Trophoblast cell (in vitro differentiated cells and primary cell): ENCODE results near the gene HCAR3.
A peak's percentile ranks its signal among the peaks of the same experiment; 100 is the strongest.

Experiments
- DNase-seq, 2 donors: peaks; one replicate each; pipeline ENCODE4 v3.0.0-alpha.2; 2016
- H2AFZ ChIP-seq: 2 replicates; pipeline ENCODE4 v1.6.1; 2013; ENCODE audit warnings: low read length, moderate library complexity, mild to moderate bottlenecking; ENCODE audit not compliant: insufficient read depth, poor library complexity
- H2AK5ac ChIP-seq: 2 replicates; pipeline ENCODE4 v1.6.1; 2013; ENCODE audit warnings: mild to moderate bottlenecking, low read length
- H2BK120ac ChIP-seq: 2 replicates; pipeline ENCODE4 v1.6.1; 2013; ENCODE audit warnings: low read length, mild to moderate bottlenecking, moderate library complexity; ENCODE audit not compliant: insufficient read depth, poor library complexity
- H2BK12ac ChIP-seq: 2 replicates; pipeline ENCODE4 v1.6.1; 2013; ENCODE audit warnings: mild to moderate bottlenecking, low read length, moderate library complexity
- H2BK5ac ChIP-seq: 2 replicates; pipeline ENCODE4 v1.6.1; 2013; ENCODE audit warnings: low read length, low read depth, moderate library complexity, mild to moderate bottlenecking; ENCODE audit not compliant: poor library complexity
- H3K14ac ChIP-seq: 2 replicates; pipeline ENCODE4 v1.6.1; 2013; ENCODE audit warnings: mild to moderate bottlenecking, low read length
- H3K18ac ChIP-seq: 2 replicates; pipeline ENCODE4 v1.6.1; 2013; ENCODE audit warnings: mild to moderate bottlenecking, low read length
- H3K23ac ChIP-seq: 2 replicates; pipeline ENCODE4 v1.6.1; 2013; ENCODE audit warnings: low read length
- H3K27ac ChIP-seq: 2 replicates; pipeline ENCODE4 v1.5.1; 2013; ENCODE audit warnings: low read depth, mild to moderate bottlenecking, inconsistent platforms, low read length, moderate library complexity
- H3K27me3 ChIP-seq: 2 replicates; pipeline ENCODE4 v1.6.1; 2013; ENCODE audit warnings: inconsistent platforms, mild to moderate bottlenecking, low read length, moderate library complexity; ENCODE audit not compliant: insufficient read depth
- H3K36me3 ChIP-seq, 2 experiments: 1 replicate in 1 of 2; 2 replicates in 1 of 2; pipeline ENCODE4 v1.6.1; 2013; ENCODE audit warnings: low read length in 2 of 2, mild to moderate bottlenecking in 2 of 2, moderate library complexity in 1 of 2; ENCODE audit not compliant: insufficient read depth in 2 of 2, control insufficient read depth in 1 of 2
- H3K4ac ChIP-seq: 2 replicates; pipeline ENCODE4 v1.6.1; 2013; ENCODE audit warnings: low read depth, mild to moderate bottlenecking, low read length, moderate library complexity
- H3K4me1 ChIP-seq, 2 experiments: 1 replicate in 1 of 2; 2 replicates in 1 of 2; pipeline ENCODE4 v1.6.1; 2013; ENCODE audit warnings: low read length in 2 of 2, mild to moderate bottlenecking in 2 of 2, moderate library complexity in 1 of 2; ENCODE audit not compliant: insufficient read depth in 2 of 2, control insufficient read depth in 1 of 2
- H3K4me2 ChIP-seq: 2 replicates; pipeline ENCODE4 v1.6.1; 2013; ENCODE audit warnings: inconsistent platforms, mild to moderate bottlenecking, low read length, moderate library complexity
- H3K4me3 ChIP-seq: 2 replicates; pipeline ENCODE4 v1.5.1; 2013; ENCODE audit warnings: mild to moderate bottlenecking, low read depth, low read length, inconsistent platforms
- H3K79me1 ChIP-seq: one replicate; pipeline ENCODE4 v1.6.1; 2013; ENCODE audit warnings: low read length
- H3K79me2 ChIP-seq: 2 replicates; pipeline ENCODE4 v1.6.1; 2013; ENCODE audit warnings: low read length, mild to moderate bottlenecking; ENCODE audit not compliant: control insufficient read depth, insufficient read depth, poor library complexity
- H3K9ac ChIP-seq: 2 replicates; pipeline ENCODE4 v1.6.1; 2013; ENCODE audit warnings: mild to moderate bottlenecking, low read length
- H3K9me3 ChIP-seq: 2 replicates; pipeline ENCODE4 v1.6.1; 2013; ENCODE audit warnings: low read depth, mild to moderate bottlenecking, control low read depth, inconsistent platforms, low read length; ENCODE audit not compliant: insufficient read depth
- H4K12ac ChIP-seq: 2 replicates; pipeline ENCODE4 v1.6.1; 2013; ENCODE audit warnings: low read depth, mild to moderate bottlenecking, low read length, moderate library complexity
- H4K8ac ChIP-seq: 2 replicates; pipeline ENCODE4 v1.6.1; 2013; ENCODE audit warnings: low read depth, mild to moderate bottlenecking, low read length, moderate library complexity
- H4K91ac ChIP-seq: one replicate; pipeline ENCODE4 v1.6.1; 2013; ENCODE audit warnings: low read depth, mild to moderate bottlenecking, low read length, moderate library complexity
- WGBS: extraction: QIAGEN DNeasy Blood & Tissue Kit; methylation state at CpG from one replicate; pipeline ENCODE4 v1.1.7; 2013; ENCODE audit warnings: missing lambda C conversion rate; ENCODE audit not compliant: insufficient read length, insufficient coverage; ENCODE audit errors: extremely low coverage; 5-methylcytosine and 5-hydroxymethylcytosine counted together

The HCAR3 gene

GRCh38 chr12:122672515-122672914 lies 44.1 kb downstream of the HCAR3 start:
- H3K4me3 ChIP-seq = no peak overlapping the region
- no peak overlapping the region for H3K18ac ChIP-seq
- no peak overlapping the region for H3K9ac ChIP-seq
- H3K4me2 ChIP-seq = no peak overlapping the region
- no CpG with 5 or more reads among the region's 2 CpGs for WGBS
- H2AFZ ChIP-seq = no peak overlapping the region
- no peak overlapping the region for H3K27ac ChIP-seq
- H2BK120ac ChIP-seq = no peak overlapping the region
- H3K27me3 ChIP-seq = no peaks in the 10 kb centered on the region
- H3K9me3 ChIP-seq = no peaks in the 10 kb centered on the region
- H3K14ac ChIP-seq = no peak overlapping the region
- no peak overlapping the region for H2BK5ac ChIP-seq
- H3K4ac ChIP-seq = no peak overlapping the region
- no peaks in the 10 kb centered on the region for H3K4me1 ChIP-seq
- H3K79me1 ChIP-seq = peaks cover 2% of the 10 kb centered on the region
- H3K23ac ChIP-seq = no peak overlapping the region
- no peak overlapping the region for H4K12ac ChIP-seq
- no peaks in the 10 kb centered on the region for H3K79me2 ChIP-seq
- H2AK5ac ChIP-seq = no peak overlapping the region
- no peak overlapping the region for H4K8ac ChIP-seq
- H4K91ac ChIP-seq = no peak overlapping the region
- no peak overlapping the region for H2BK12ac ChIP-seq
- no peaks in the 10 kb centered on the region for H3K36me3 ChIP-seq
- no peak for DNase-seq

GRCh38 chr12:122669397-122670070 lies 47.1 kb downstream of the HCAR3 start:
- Histone ChIP-seq H2BK12ac (no peak overlapping the region), H3K27ac (no peak overlapping the region), H3K36me3 (no peaks in the 10 kb centered on the region), H3K9me3 (no peaks in the 10 kb centered on the region), H3K79me1 (no peaks in the 10 kb centered on the region), H3K4me2 (no peak overlapping the region), H2BK5ac (no peak overlapping the region), H2AK5ac (no peak overlapping the region), H3K14ac (no peak overlapping the region), H3K4ac (no peak overlapping the region), H3K18ac (no peak overlapping the region), H4K8ac (no peak overlapping the region), H3K79me2 (no peaks in the 10 kb centered on the region), H3K9ac (no peak overlapping the region), H4K91ac (no peak overlapping the region), H2AFZ (no peak overlapping the region), H3K23ac (no peak overlapping the region), H4K12ac (no peak overlapping the region), H3K4me3 (no peak overlapping the region), H3K27me3 (no peaks in the 10 kb centered on the region), H2BK120ac (no peak overlapping the region), H3K4me1 (no peaks in the 10 kb centered on the region)
- DNase-seq = peak in 1 of 2 donors; percentile 75
- WGBS = no CpG with 5 or more reads among the region's 5 CpGs

- H3K27ac ChIP-seq = no peak overlapping the region
- H3K4me3 ChIP-seq = no peak overlapping the region
- H3K79me1 ChIP-seq = no peaks in the 10 kb centered on the region
- H2AK5ac ChIP-seq = no peak overlapping the region
- H3K4me1 ChIP-seq = no peaks in the 10 kb centered on the region
- no CpG with 5 or more reads among the region's 2 CpGs for WGBS
- H2AFZ ChIP-seq = no peak overlapping the region
- H4K8ac ChIP-seq = no peak overlapping the region
- no peak overlapping the region for H3K23ac ChIP-seq
- H3K14ac ChIP-seq = no peak overlapping the region
- H2BK12ac ChIP-seq = no peak overlapping the region
- no peaks in the 10 kb centered on the region for H3K9me3 ChIP-seq
- peak in 1 of 2 donors; percentile 54 for DNase-seq
- no peak overlapping the region for H3K18ac ChIP-seq
- no peaks in the 10 kb centered on the region for H3K79me2 ChIP-seq
- H2BK5ac ChIP-seq = no peak overlapping the region
- no peaks in the 10 kb centered on the region for H3K36me3 ChIP-seq
- no peak overlapping the region for H4K12ac ChIP-seq
- no peak overlapping the region for H3K9ac ChIP-seq
- H3K4me2 ChIP-seq = no peak overlapping the region
- no peak overlapping the region for H2BK120ac ChIP-seq
- H3K27me3 ChIP-seq = no peaks in the 10 kb centered on the region
- no peak overlapping the region for H3K4ac ChIP-seq
- no peak overlapping the region for H4K91ac ChIP-seq
These were observed 48.3 kb downstream of the HCAR3 start for GRCh38 chr12:122668268-122668667.

GRCh38 chr12:122665759-122666158 lies 50.9 kb downstream of the HCAR3 start:
- H3K4me3 ChIP-seq = no peak overlapping the region
- no peak overlapping the region for H2AK5ac ChIP-seq
- H3K18ac ChIP-seq = no peak overlapping the region
- H3K27me3 ChIP-seq = no peaks in the 10 kb centered on the region
- no peaks in the 10 kb centered on the region for H3K9me3 ChIP-seq
- no peak overlapping the region for H2AFZ ChIP-seq
- no peak overlapping the region for H3K27ac ChIP-seq
- H4K91ac ChIP-seq = no peak overlapping the region
- H2BK12ac ChIP-seq = no peak overlapping the region
- WGBS = no CpG with 5 or more reads among the region's 5 CpGs
- H3K9ac ChIP-seq = no peak overlapping the region
- no peak overlapping the region for H3K4me2 ChIP-seq
- H3K79me2 ChIP-seq = no peaks in the 10 kb centered on the region
- no peaks in the 10 kb centered on the region for H3K79me1 ChIP-seq
- H3K4ac ChIP-seq = no peak overlapping the region
- H3K14ac ChIP-seq = no peak overlapping the region
- H4K12ac ChIP-seq = no peak overlapping the region
- no peak overlapping the region for H2BK5ac ChIP-seq
- H2BK120ac ChIP-seq = no peak overlapping the region
- no peaks in the 10 kb centered on the region for H3K36me3 ChIP-seq
- no peak overlapping the region for H4K8ac ChIP-seq
- no peaks in the 10 kb centered on the region for H3K4me1 ChIP-seq
- H3K23ac ChIP-seq = no peak overlapping the region
- DNase-seq = peak in 1 of 2 donors; percentile 46
